Thoracic aorta (tissue), 2 donors: ENCODE measurements around the gene LRMDA. TPM values are rescaled to one million over a fixed set of nuclear protein-coding genes. Genes with fewer than 3 reads are reported as not detected.

Source experiments
- ATAC-seq: fragments of 150-250 bp; one replicate; pipeline ENCODE4 v1.8.0; 2017; ENCODE audit warnings: low read depth; ENCODE audit not compliant: insufficient number of reproducible peaks, low FRiP score
- DNase-seq: peaks from one replicate; pipeline ENCODE4 v3.0.0-alpha.2; 2020; ENCODE audit warnings: low spot score
- H3K27ac ChIP-seq, 2 donors: fragments of 200-600 bp; sonication (generic); 1 replicate in 1 of 2; 2 replicates in 1 of 2; pipeline ENCODE4 v1.5.1; 2016; ENCODE audit warnings: mild to moderate bottlenecking in 2 of 2, moderate library complexity in 2 of 2
- H3K27me3 ChIP-seq: fragments of 200-600 bp; sonication (generic); replicated peaks from 2 replicates; pipeline ENCODE4 v1.6.0; 2016; ENCODE audit warnings: mild to moderate bottlenecking; ENCODE audit not compliant: insufficient read depth
- H3K36me3 ChIP-seq: fragments of 200-600 bp; sonication (generic); one replicate; pipeline ENCODE4 v1.5.1; 2016
- H3K4me1 ChIP-seq, 2 donors: fragments of 200-600 bp; sonication (generic); 1 replicate in 1 of 2; 2 replicates in 1 of 2; pipeline versions ENCODE4 v1.5.1 to v1.6.0; 2016; ENCODE audit warnings: low read depth in 2 of 2, mild to moderate bottlenecking in 1 of 2; ENCODE audit not compliant: control insufficient read depth in 1 of 2
- H3K4me3 ChIP-seq: fragments of 200-600 bp; sonication (generic); 2 replicates; pipeline ENCODE4 v1.5.1; 2016; ENCODE audit warnings: mild to moderate bottlenecking
- H3K9me3 ChIP-seq: fragments of 200-600 bp; sonication (generic); 2 replicates; pipeline ENCODE4 v1.5.1; 2016
- CTCF ChIP-seq: fragments of 200-600 bp; sonication (generic); IDR thresholded peaks from one replicate; pipeline ENCODE4 v1.5.1; 2019; ENCODE audit warnings: antibody characterized with exemption
- total RNA-seq, 2 donors: library from RNA; depleted of rRNA; stranded (reverse); fragments of >200 nt; gene quantifications; one replicate each; pipeline versions ENCODE4 v1.1.0 to v1.2.3, GENCODE V29; 2016

LRMDA gene
- total RNA-seq, 2 donors from 2014 or later = 8.3 to 36.6 TPM

GRCh38 chr10:75405598-75406461, 25.6 kb upstream of the LRMDA start:
- Histone ChIP-seq H3K36me3 (no peaks in the 10 kb centered on the region), H3K27ac (peak overlapping the region in 1 of 2 donors; percentile 99), H3K27me3 (no peaks in the 10 kb centered on the region), H3K4me3 (peak overlapping the region; percentile 84), H3K9me3 (no peaks in the 10 kb centered on the region), H3K4me1 (peaks cover 2 to 29% of the 10 kb centered on the region in 2 donors)
- no peak for TF ChIP-seq CTCF
- no peak for DNase-seq
- no peak for ATAC-seq

GRCh38 chr10:75406462-75407223, 24.8 kb upstream of the LRMDA start:
- no peaks in the 10 kb centered on the region for H3K36me3 ChIP-seq
- H3K4me1 ChIP-seq = peaks cover 2 to 29% of the 10 kb centered on the region in 2 donors
- no peak overlapping the region for H3K27ac ChIP-seq
- no peaks in the 10 kb centered on the region for H3K9me3 ChIP-seq
- no peak overlapping the region for H3K4me3 ChIP-seq
- no peak for DNase-seq
- no peak for ATAC-seq
- no peak for TF ChIP-seq CTCF
- no peaks in the 10 kb centered on the region for H3K27me3 ChIP-seq

- TF ChIP-seq CTCF = no peak
- H3K4me1 ChIP-seq = peaks cover 2 to 29% of the 10 kb centered on the region in 2 donors
- H3K27ac ChIP-seq = peak overlapping the region; percentile 95
- ATAC-seq (no peak), DNase-seq (no peak)
- H3K36me3 ChIP-seq = no peaks in the 10 kb centered on the region
- H3K4me3 ChIP-seq = peak overlapping the region; percentile 94
- no peaks in the 10 kb centered on the region for H3K27me3 ChIP-seq
- no peaks in the 10 kb centered on the region for H3K9me3 ChIP-seq
These were observed 24.2 kb upstream of the LRMDA start for GRCh38 chr10:75407224-75407712.

GRCh38 chr10:75407713-75408508, 23.5 kb upstream of the LRMDA start:
- Histone ChIP-seq H3K27ac (peak overlapping the region; percentile 95), H3K4me1 (peaks cover 2 to 29% of the 10 kb centered on the region in 2 donors), H3K27me3 (no peaks in the 10 kb centered on the region), H3K4me3 (peak overlapping the region; percentile 94), H3K9me3 (no peaks in the 10 kb centered on the region), H3K36me3 (no peaks in the 10 kb centered on the region)
- DNase-seq = no peak
- no peak for ATAC-seq
- no peak for TF ChIP-seq CTCF
